HG02884 (cell line): ENCODE results near the gene PHETA2.

Source experiments
- ATAC-seq: cut with Tn5 transposase; IDR thresholded peaks from one replicate; pipeline ENCODE4 v1.9.1; 2021; ENCODE audit warnings: mild to moderate bottlenecking, moderate library complexity; ENCODE audit not compliant: unreplicated experiment

PHETA2 gene

GRCh38 chr22:42074132-42074811, at the start of gene PHETA2:
TSS of gene PHETA2 (plus strand) at chr22:42074248. CDS start at chr22:42077294, 3,046 bp downstream.
- no peak for ATAC-seq

- ATAC-seq = no peak
These were observed 48.6 kb upstream of the PHETA2 start for GRCh38 chr22:42025421-42025820.

- no peak for ATAC-seq
These were observed 47.3 kb upstream of the PHETA2 start for GRCh38 chr22:42026705-42027104.

- no peak for ATAC-seq
These were observed 40.5 kb upstream of the PHETA2 start for GRCh38 chr22:42033263-42034181.

- ATAC-seq = no peak
These were observed 38.8 kb upstream of the PHETA2 start for GRCh38 chr22:42035256-42035655.

GRCh38 chr22:42039271-42039670, 34.8 kb upstream of the PHETA2 start:
- no peak for ATAC-seq

- no peak for ATAC-seq
These were observed 32.3 kb upstream of the PHETA2 start for GRCh38 chr22:42041784-42042183.

- ATAC-seq = no peak
These were observed 23.3 kb upstream of the PHETA2 start for GRCh38 chr22:42050641-42051180.

GRCh38 chr22:42052765-42053164, 21.3 kb upstream of the PHETA2 start:
- ATAC-seq = no peak

- no peak for ATAC-seq
These were observed 17.1 kb upstream of the PHETA2 start for GRCh38 chr22:42056757-42057511.

GRCh38 chr22:42060489-42060888, 13.6 kb upstream of the PHETA2 start:
- ATAC-seq = no peak

GRCh38 chr22:42061041-42061440, 13.0 kb upstream of the PHETA2 start:
- ATAC-seq = no peak

- ATAC-seq = no peak
These were observed 11.4 kb upstream of the PHETA2 start for GRCh38 chr22:42062506-42063170.

- ATAC-seq = no peak
These were observed 9.4 kb upstream of the PHETA2 start for GRCh38 chr22:42064629-42065028.

- no peak for ATAC-seq
These were observed 8.5 kb upstream of the PHETA2 start for GRCh38 chr22:42065438-42066125.

- ATAC-seq = no peak
These were observed 7.8 kb upstream of the PHETA2 start for GRCh38 chr22:42066126-42066761.

- no peak for ATAC-seq
These were observed 7.1 kb upstream of the PHETA2 start for GRCh38 chr22:42066937-42067336.

GRCh38 chr22:42067671-42068251, 6.3 kb upstream of the PHETA2 start:
- ATAC-seq = no peak

- no peak for ATAC-seq
These were observed 5.8 kb upstream of the PHETA2 start for GRCh38 chr22:42068291-42068690.
